Measurements from ENCODE around the gene DGCR2.
"Not testable (repeated sequence)": the region's sequence is repeated elsewhere in the genome, so short reads cannot be mapped to it uniquely, and the experiment has no call there.

The DGCR2 gene

GRCh38 chr22:19168088-19168890, 46.1 kb upstream of the DGCR2 start:
- no peaks in the 10 kb centered on the region for H3K36me3 ChIP-seq (replicated peaks; ENCODE audit: low read depth, low read length)
- H3K9me3 ChIP-seq (ENCODE audit: insufficient read depth, low read length) = no peaks in the 10 kb centered on the region
- TF ChIP-seq CTCF (IDR thresholded peaks at IDR 0.05; ENCODE audit: low read depth, low read length) = no peak
- TF ChIP-seq EZH2phosphoT487 (IDR thresholded peaks at IDR 0.05; ENCODE audit: low read depth) = no peak
- no peak overlapping the region for H3K4me3 ChIP-seq (ENCODE audit: low read length)
- H3K9ac ChIP-seq (ENCODE audit: low read length) = no peak overlapping the region
- no peak overlapping the region for H3K27ac ChIP-seq (ENCODE audit: low read length)
- H3K27me3 ChIP-seq (ENCODE audit: low read depth, low read length) = no peaks in the 10 kb centered on the region
- no peaks in the 10 kb centered on the region; the same call in 1 of the 2 replicates for H4K20me1 ChIP-seq (ENCODE audit: insufficient read depth, low read length)
- peaks cover 29% of the 10 kb centered on the region for H3K79me2 ChIP-seq (ENCODE audit: low read length)
- H2AFZ ChIP-seq (ENCODE audit: low read depth, low read length) = no peak overlapping the region
- peaks cover 17% of the 10 kb centered on the region for H3K4me1 ChIP-seq (ENCODE audit: low read length)
- no peak overlapping the region for H3K4me2 ChIP-seq (ENCODE audit: low read length)

- TF ChIP-seq CTCF (IDR thresholded peaks at IDR 0.05; ENCODE audit: low read depth, low read length) (no peak), EZH2phosphoT487 (IDR thresholded peaks at IDR 0.05; ENCODE audit: low read depth) (no peak)
- no peak overlapping the region for H3K4me2 ChIP-seq (ENCODE audit: low read length)
- H4K20me1 ChIP-seq (ENCODE audit: insufficient read depth, low read length) = no peaks in the 10 kb centered on the region
Measured at GRCh38 chr22:19167106-19167869, 45.1 kb upstream of the DGCR2 start.

GRCh38 chr22:19166421-19166820, 44.2 kb upstream of the DGCR2 start:
- Histone ChIP-seq H3K4me1 (ENCODE audit: low read length) (peaks cover 8% of the 10 kb centered on the region), H3K4me3 (ENCODE audit: low read length) (no peak overlapping the region), H3K9me3 (ENCODE audit: insufficient read depth, low read length) (no peaks in the 10 kb centered on the region), H3K36me3 (replicated peaks; ENCODE audit: low read depth, low read length) (no peaks in the 10 kb centered on the region), H3K27ac (ENCODE audit: low read length) (no peak overlapping the region), H4K20me1 (ENCODE audit: insufficient read depth, low read length) (no peaks in the 10 kb centered on the region), H3K4me2 (ENCODE audit: low read length) (no peak overlapping the region), H3K27me3 (ENCODE audit: low read depth, low read length) (no peaks in the 10 kb centered on the region), H2AFZ (ENCODE audit: low read depth, low read length) (no peak overlapping the region), H3K79me2 (ENCODE audit: low read length) (peaks cover 10% of the 10 kb centered on the region), H3K9ac (ENCODE audit: low read length) (no peak overlapping the region)
- TF ChIP-seq EZH2phosphoT487 (IDR thresholded peaks at IDR 0.05; ENCODE audit: low read depth) = no peak
- no peak for TF ChIP-seq CTCF (IDR thresholded peaks at IDR 0.05; ENCODE audit: low read depth, low read length)

More at GRCh38 chr22:19167106-19167869, 45.1 kb upstream of the DGCR2 start:
- no peaks in the 10 kb centered on the region for H3K27me3 ChIP-seq (ENCODE audit: low read depth, low read length)
- no peaks in the 10 kb centered on the region for H3K9me3 ChIP-seq (ENCODE audit: insufficient read depth, low read length)
- H3K4me3 ChIP-seq (ENCODE audit: low read length) = no peak overlapping the region
- no peak overlapping the region for H2AFZ ChIP-seq (ENCODE audit: low read depth, low read length)
- peaks cover 19% of the 10 kb centered on the region for H3K79me2 ChIP-seq (ENCODE audit: low read length)
- peaks cover 8% of the 10 kb centered on the region for H3K4me1 ChIP-seq (ENCODE audit: low read length)
- H3K36me3 ChIP-seq (replicated peaks; ENCODE audit: low read depth, low read length) = no peaks in the 10 kb centered on the region
- H3K9ac ChIP-seq (ENCODE audit: low read length) = no peak overlapping the region
- no peak overlapping the region for H3K27ac ChIP-seq (ENCODE audit: low read length)

- H3K79me2 ChIP-seq (ENCODE audit: low read length) = no peaks in the 10 kb centered on the region
- no peak overlapping the region for H3K4me2 ChIP-seq (ENCODE audit: low read length)
- H3K4me3 ChIP-seq (ENCODE audit: low read length) = no peak overlapping the region
- H3K4me1 ChIP-seq (ENCODE audit: low read length) = no peaks in the 10 kb centered on the region
- no peaks in the 10 kb centered on the region for H3K27me3 ChIP-seq (ENCODE audit: low read depth, low read length)
- H3K36me3 ChIP-seq (replicated peaks; ENCODE audit: low read depth, low read length) = no peaks in the 10 kb centered on the region
- no peaks in the 10 kb centered on the region for H3K9me3 ChIP-seq (ENCODE audit: insufficient read depth, low read length)
- no peak overlapping the region for H3K27ac ChIP-seq (ENCODE audit: low read length)
- no peak overlapping the region for H3K9ac ChIP-seq (ENCODE audit: low read length)
- TF ChIP-seq EZH2phosphoT487 (IDR thresholded peaks at IDR 0.05; ENCODE audit: low read depth) = no peak
- no peak for TF ChIP-seq CTCF (IDR thresholded peaks at IDR 0.05; ENCODE audit: low read depth, low read length)
- no peaks in the 10 kb centered on the region for H4K20me1 ChIP-seq (ENCODE audit: insufficient read depth, low read length)
- no peak overlapping the region for H2AFZ ChIP-seq (ENCODE audit: low read depth, low read length)
Measured at GRCh38 chr22:19164425-19164824, 42.2 kb upstream of the DGCR2 start.

- not testable (repeated sequence) for H3K27ac ChIP-seq (ENCODE audit: low read length); H3K4me2 ChIP-seq (ENCODE audit: low read length); H3K4me1 ChIP-seq (ENCODE audit: low read length); H4K20me1 ChIP-seq (ENCODE audit: insufficient read depth, low read length); H3K27me3 ChIP-seq (ENCODE audit: low read depth, low read length); H3K79me2 ChIP-seq (ENCODE audit: low read length); H3K9ac ChIP-seq (ENCODE audit: low read length); H3K4me3 ChIP-seq (ENCODE audit: low read length); H3K9me3 ChIP-seq (ENCODE audit: insufficient read depth, low read length); H3K36me3 ChIP-seq (replicated peaks; ENCODE audit: low read depth, low read length); H2AFZ ChIP-seq (ENCODE audit: low read depth, low read length)
Measured at GRCh38 chr22:19158649-19159048, 36.4 kb upstream of the DGCR2 start.

GRCh38 chr22:19156109-19156508, 33.9 kb upstream of the DGCR2 start:
- not testable (repeated sequence) for H2AFZ ChIP-seq (ENCODE audit: low read depth, low read length); H3K27me3 ChIP-seq (ENCODE audit: low read depth, low read length); H3K4me2 ChIP-seq (ENCODE audit: low read length); H3K4me3 ChIP-seq (ENCODE audit: low read length); H3K79me2 ChIP-seq (ENCODE audit: low read length); H3K4me1 ChIP-seq (ENCODE audit: low read length); H3K9ac ChIP-seq (ENCODE audit: low read length); H3K27ac ChIP-seq (ENCODE audit: low read length); H3K36me3 ChIP-seq (replicated peaks; ENCODE audit: low read depth, low read length); H3K9me3 ChIP-seq (ENCODE audit: insufficient read depth, low read length); H4K20me1 ChIP-seq (ENCODE audit: insufficient read depth, low read length)

Measured in OCI-LY3 (cell line).